SK-N-SH (cell line): ENCODE data around the gene CDK14. TPM values are rescaled to one million over a fixed set of nuclear protein-coding genes. Genes with fewer than 3 reads are reported as not detected.

Experiments
- CTCF ChIA-PET: fragments of 300-600, 350-600 bp; formaldehyde crosslinking; extraction: SDS; loops from one replicate; lab custom pipeline; 2021; lab: Yijun Ruan, JAX
- POLR2A ChIA-PET: fragments of 350-600 bp; sonication (Branson Sonifier 250); formaldehyde crosslinking; extraction: SDS; loops from one replicate; lab custom pipeline; 2020; ENCODE audit warnings: antibody characterized with exemption, inconsistent platforms; lab: Yijun Ruan, JAX
- DNase-seq: peaks from one replicate; pipeline ENCODE4 v3.0.0; 2012
- H2AFZ ChIP-seq: fragments of 200-600 bp; sonication (generic); 2 replicates; pipeline ENCODE4 v1.8.1; 2016; ENCODE audit warnings: antibody characterized with exemption, mild to moderate bottlenecking, low read depth
- H3F3A ChIP-seq: fragments of 200-600 bp; sonication (generic); replicated peaks from 2 replicates; pipeline ENCODE3; 2016; ENCODE audit warnings: antibody characterized with exemption, mild to moderate bottlenecking; ENCODE audit not compliant: insufficient read depth
- H3K27ac ChIP-seq, 2 experiments: fragments of 200-500 bp in 1 of 2; fragments of 200-600 bp in 1 of 2; sonication (Bioruptor generic) in 1 of 2; sonication (generic), shearing (Covaris generic) in 1 of 2; 2 replicates each; pipeline versions ENCODE4 v1.5.1 to v1.6.1; 2014 to 2016; ENCODE audit warnings: low read depth in 2 of 2, inconsistent platforms in 1 of 2, low read length in 1 of 2, mild to moderate bottlenecking in 1 of 2, mixed read lengths in 1 of 2
- H3K27me3 ChIP-seq: fragments of 200-600 bp; sonication (generic), shearing (Covaris generic); 2 replicates; pipeline ENCODE4 v1.6.1; 2016; ENCODE audit warnings: mixed run types; ENCODE audit not compliant: insufficient read depth
- H3K36me3 ChIP-seq, 2 experiments: fragments of 200-500 bp in 1 of 2; fragments of 200-600 bp in 1 of 2; sonication (Bioruptor generic) in 1 of 2; sonication (generic) in 1 of 2; replicated peaks in 1 of 2; 2 replicates each; pipeline versions ENCODE3 to v1.5.1; 2014 to 2016; ENCODE audit warnings: low read length in 1 of 2, mild to moderate bottlenecking in 1 of 2; ENCODE audit not compliant: insufficient read depth in 2 of 2, control insufficient read depth in 1 of 2
- H3K4me1 ChIP-seq, 2 experiments: fragments of 200-500 bp in 1 of 2; fragments of 200-600 bp in 1 of 2; sonication (Bioruptor generic) in 1 of 2; sonication (generic), shearing (Covaris generic) in 1 of 2; 2 replicates each; pipeline versions ENCODE4 v1.5.1 to v1.6.1; 2014 to 2016; ENCODE audit warnings: low read depth in 1 of 2, low read length in 1 of 2, mixed run types in 1 of 2; ENCODE audit not compliant: insufficient read depth in 2 of 2, control insufficient read depth in 1 of 2
- H3K4me2 ChIP-seq: fragments of 200-600 bp; sonication (generic), shearing (Covaris generic); 2 replicates; pipeline ENCODE4 v1.6.1; 2017; ENCODE audit warnings: mixed run types
- H3K4me3 ChIP-seq, 2 experiments: fragments of 200-500 bp in 1 of 2; fragments of 200-600 bp in 1 of 2; sonication (Bioruptor generic) in 1 of 2; sonication (generic), shearing (Covaris generic) in 1 of 2; 2 replicates each; pipeline versions ENCODE4 v1.5.1 to v1.8.1; 2014 to 2016; ENCODE audit warnings: low read depth in 2 of 2, inconsistent platforms in 1 of 2, low read length in 1 of 2, mild to moderate bottlenecking in 1 of 2, mixed read lengths in 1 of 2, moderate library complexity in 1 of 2
- H3K79me2 ChIP-seq: fragments of 200-600 bp; sonication (generic); 2 replicates; pipeline ENCODE4 v1.8.1; 2017; ENCODE audit warnings: mild to moderate bottlenecking; ENCODE audit not compliant: insufficient read depth
- H3K9ac ChIP-seq: fragments of 200-600 bp; sonication (generic); 2 replicates; pipeline ENCODE4 v1.6.1; 2017; ENCODE audit warnings: mixed run types
- H3K9me2 ChIP-seq: fragments of 200-600 bp; sonication (generic); 2 replicates; pipeline ENCODE4 v1.6.1; 2017; ENCODE audit warnings: mixed run types
- H3K9me3 ChIP-seq: fragments of 200-600 bp; sonication (generic); 2 replicates; pipeline ENCODE4 v1.6.1; 2017; ENCODE audit warnings: mixed run types, mild to moderate bottlenecking, moderate library complexity
- H4K20me1 ChIP-seq: fragments of 200-600 bp; sonication (generic); 2 replicates; pipeline ENCODE4 v1.6.1; 2017; ENCODE audit warnings: mild to moderate bottlenecking, mixed run types; ENCODE audit not compliant: insufficient read depth
- CHD2 ChIP-seq: fragments of 150-350 bp; IDR thresholded peaks from 2 replicates; pipeline ENCODE4 v1.6.1; 2018; ENCODE audit warnings: low read length; ENCODE audit not compliant: partially characterized antibody
- CTCF ChIP-seq: fragments of 200-600 bp; sonication (generic); IDR thresholded peaks from 2 replicates; pipeline ENCODE4 v1.6.1; 2017; ENCODE audit warnings: antibody characterized with exemption, mild to moderate bottlenecking, moderate library complexity
- EP300 ChIP-seq, 2 experiments: IDR thresholded peaks; 2 replicates each; pipeline versions ENCODE4 v1.4.0 to v1.6.1; 2012; ENCODE audit warnings: borderline replicate concordance in 1 of 2, low read depth in 1 of 2, low read length in 1 of 2
- EZH2phosphoT487 ChIP-seq: fragments of 200-600 bp; sonication (generic); IDR thresholded peaks from 2 replicates; pipeline ENCODE4 v1.6.1; 2017; ENCODE audit warnings: low read depth, mixed run types, mild to moderate bottlenecking, antibody characterized with exemption, moderate library complexity, borderline replicate concordance
- FOSL2 ChIP-seq: IDR thresholded peaks from 2 replicates; pipeline ENCODE4 v1.4.0; 2012; ENCODE audit warnings: low read depth, mild to moderate bottlenecking, moderate library complexity, borderline replicate concordance
- JUND ChIP-seq: IDR thresholded peaks from 2 replicates; pipeline ENCODE4 v1.4.0; 2012
- MEF2A ChIP-seq: IDR thresholded peaks from 2 replicates; pipeline ENCODE4 v1.4.0; 2012; ENCODE audit warnings: low read depth, borderline replicate concordance
- MXI1 ChIP-seq: IDR thresholded peaks from 2 replicates; pipeline ENCODE4 v1.6.1; 2012; ENCODE audit warnings: mild to moderate bottlenecking, low read depth, low read length, improper control_type of control experiment
- NRF1 ChIP-seq: IDR thresholded peaks from 2 replicates; pipeline ENCODE4 v1.6.1; 2012; ENCODE audit warnings: low read depth, mild to moderate bottlenecking, low read length
- RCOR1 ChIP-seq: fragments of 150-350 bp; IDR thresholded peaks from 2 replicates; pipeline ENCODE4 v1.6.1; 2017; ENCODE audit warnings: antibody characterized with exemption, low read length
- REST ChIP-seq: IDR thresholded peaks from 2 replicates; pipeline ENCODE4 v1.6.1; 2012; ENCODE audit warnings: mild to moderate bottlenecking, low read depth, low read length, moderate library complexity
- RFX5 ChIP-seq: IDR thresholded peaks from 2 replicates; pipeline ENCODE4 v1.6.1; 2012; ENCODE audit warnings: mild to moderate bottlenecking, improper control_type of control experiment, low read length
- TAF1 ChIP-seq: IDR thresholded peaks from 2 replicates; pipeline ENCODE4 v1.6.1; 2012; ENCODE audit warnings: low read depth, mild to moderate bottlenecking, low read length, moderate library complexity, borderline replicate concordance
- TEAD4 ChIP-seq: IDR thresholded peaks from 2 replicates; pipeline ENCODE4 v1.4.0; 2012; ENCODE audit warnings: mild to moderate bottlenecking, borderline replicate concordance; ENCODE audit not compliant: insufficient read depth
- USF1 ChIP-seq: IDR thresholded peaks from 2 replicates; pipeline ENCODE4 v1.4.0; 2012; ENCODE audit warnings: low read depth, borderline replicate concordance
- ZBTB33 ChIP-seq: IDR thresholded peaks from 2 replicates; pipeline ENCODE4 v1.4.0; 2012; ENCODE audit warnings: low read depth, borderline replicate concordance
- WGBS: methylation state at CpG from one replicate; pipeline ENCODE4 v1.1.6; 2017; ENCODE audit warnings: low lambda C conversion rate; 5-methylcytosine and 5-hydroxymethylcytosine counted together
- polyA plus RNA-seq, 3 experiments: library from polyadenylated mRNA; depleted of rRNA; stranded (reverse); fragments of >200 nt; gene quantifications; 2 replicates each; pipeline ENCODE4 v1.2.3, GENCODE V29; 2012

The CDK14 gene
- polyA plus RNA-seq, 1 of the 3 experiments (the other 2 are of a cell fraction): 13.9 TPM

GRCh38 chr7:90726623-90727022, 130.5 kb downstream of the CDK14 start:
- Histone ChIP-seq H3K4me3 (no peak overlapping the region), H3K27ac (no peak overlapping the region), H3K4me2 (no peak overlapping the region)
- POLR2A ChIA-PET: no interaction called here
- TF ChIP-seq CTCF (no peak), CHD2 (no peak), REST (no peak), RCOR1 (no peak), JUND (no peak), TEAD4 (no peak), TAF1 (no peak), MXI1 (no peak), EZH2phosphoT487 (no peak)
- TF ChIP-seq, all 33 proteins: peak for 0
- H4K20me1 ChIP-seq: peaks cover 23% of the 10 kb centered on the region
- H3K4me1 ChIP-seq: peaks cover 0 to 30% of the 10 kb centered on the region in 2 experiments; a peak in 2 of 4 replicates
- 85% methylated on average over 3 of the region's 3 CpGs for WGBS
- CTCF ChIA-PET: interaction anchor here (0.9 to 2.3 kb wide), 2 partner anchors 12 to 17 kb away, joined by 3 to 10 read pairs; no protein-coding TSS in a partner anchor
- no peak overlapping the region for H3K9ac ChIP-seq
- H3F3A ChIP-seq: peaks cover 13% of the 10 kb centered on the region
- DNase-seq: no peak
- no peak overlapping the region for H2AFZ ChIP-seq
- peaks cover 10% of the 10 kb centered on the region; the same call in 1 of the 2 replicates for H3K9me3 ChIP-seq
- no peaks in the 10 kb centered on the region for H3K27me3 ChIP-seq
- H3K36me3 ChIP-seq: peaks cover 0 to 37% of the 10 kb centered on the region in 2 experiments
- peaks cover 88% of the 10 kb centered on the region for H3K79me2 ChIP-seq
- no peaks in the 10 kb centered on the region for H3K9me2 ChIP-seq

- peaks cover 23% of the 10 kb centered on the region for H4K20me1 ChIP-seq
- H2AFZ ChIP-seq: no peak overlapping the region
- peaks cover 0 to 27% of the 10 kb centered on the region in 2 experiments; a peak in 2 of 4 replicates for H3K4me1 ChIP-seq
- no peaks in the 10 kb centered on the region for H3K9me2 ChIP-seq
- peaks cover 10% of the 10 kb centered on the region; the same call in 1 of the 2 replicates for H3K9me3 ChIP-seq
- no peak overlapping the region for H3K9ac ChIP-seq
- no peak overlapping the region for H3K4me3 ChIP-seq
- H3K36me3 ChIP-seq: peaks cover 0 to 45% of the 10 kb centered on the region in 2 experiments
- H3K4me2 ChIP-seq: no peak overlapping the region
- POLR2A ChIA-PET: no interaction called here
- H3K27me3 ChIP-seq: no peaks in the 10 kb centered on the region
- DNase-seq: no peak
- no peak overlapping the region for H3K27ac ChIP-seq
- CTCF ChIA-PET: interaction anchor here (0.7 kb wide), 1 partner anchor 18 kb away, joined by 3 read pairs; no protein-coding TSS in a partner anchor
- peaks cover 13% of the 10 kb centered on the region for H3F3A ChIP-seq
- peaks cover 87% of the 10 kb centered on the region for H3K79me2 ChIP-seq
- TF ChIP-seq EZH2phosphoT487 (no peak), USF1 (no peak), RFX5 (no peak), MEF2A (no peak), FOSL2 (no peak), NRF1 (no peak), JUND (no peak), CTCF (no peak), EP300 (IDR thresholded peaks at IDR 0.05; ENCODE audit: borderline replicate concordance in 1 of 2, low read depth in 1 of 2, low read length in 1 of 2) (no peak), ZBTB33 (no peak)
Observed at GRCh38 chr7:90727412-90727811, 131.3 kb downstream of the CDK14 start.
